GM12874 (cell line): Measurements from ENCODE around the gene CYP17A1.

Source experiments
- CTCF ChIP-seq: IDR thresholded peaks from 2 replicates; pipeline ENCODE4 v1.5.1; 2011; ENCODE audit warnings: low read depth, mild to moderate bottlenecking, control low read depth, low read length, moderate library complexity; ENCODE audit not compliant: insufficient read depth

Gene CYP17A1

GRCh38 chr10:102781090-102781920 is 55.9 kb downstream of the CYP17A1 start:
- no peak for TF ChIP-seq CTCF
